Liver (tissue), 9 donors: ENCODE data around the gene CDC42BPB. TPM values are rescaled to one million over a fixed set of nuclear protein-coding genes. Genes with fewer than 3 reads are reported as not detected.

Experiments used
- DNase-seq: peaks from one replicate; pipeline ENCODE4 v3.0.0-alpha.2; 2017; ENCODE audit warnings: low spot score
- H3K27ac ChIP-seq, 2 donors: one replicate each; pipeline ENCODE4 v1.7.0; 2013; ENCODE audit warnings: inconsistent platforms in 2 of 2, low read length in 2 of 2, control low read depth in 1 of 2, low read depth in 1 of 2, mild to moderate bottlenecking in 1 of 2
- H3K27me3 ChIP-seq, 4 donors: one replicate each; pipeline versions ENCODE4 v1.6.1 to v1.7.0; 2013; ENCODE audit warnings: low read length in 3 of 4, inconsistent platforms in 1 of 4, mild to moderate bottlenecking in 1 of 4, moderate library complexity in 1 of 4; ENCODE audit not compliant: control insufficient read depth in 4 of 4, insufficient read depth in 4 of 4
- H3K36me3 ChIP-seq, 4 donors: one replicate each; pipeline versions ENCODE4 v1.6.1 to v1.7.0; 2013; ENCODE audit warnings: low read length in 3 of 4, mild to moderate bottlenecking in 3 of 4, low read depth in 1 of 4, moderate library complexity in 1 of 4; ENCODE audit not compliant: control insufficient read depth in 4 of 4, insufficient read depth in 3 of 4
- H3K4me1 ChIP-seq, 4 donors: one replicate each; pipeline versions ENCODE4 v1.6.1 to v1.7.0; 2013; ENCODE audit warnings: low read length in 3 of 4, mild to moderate bottlenecking in 3 of 4, moderate library complexity in 1 of 4; ENCODE audit not compliant: control insufficient read depth in 4 of 4, insufficient read depth in 4 of 4
- H3K4me3 ChIP-seq, 3 donors: one replicate each; pipeline versions ENCODE4 v1.6.1 to v1.7.0; 2013; ENCODE audit warnings: low read length in 3 of 3, control low read depth in 1 of 3, low read depth in 1 of 3, mild to moderate bottlenecking in 1 of 3
- H3K9ac ChIP-seq, 2 donors: one replicate each; pipeline ENCODE4 v1.7.0; 2013; ENCODE audit warnings: low read length in 2 of 2, mild to moderate bottlenecking in 2 of 2, moderate library complexity in 2 of 2, control low read depth in 1 of 2, low read depth in 1 of 2
- H3K9me3 ChIP-seq, 4 donors: one replicate each; pipeline versions ENCODE4 v1.6.1 to v1.7.0; 2013; ENCODE audit warnings: low read length in 3 of 4; ENCODE audit not compliant: control insufficient read depth in 4 of 4
- ATF3 ChIP-seq: IDR thresholded peaks from 2 replicates; pipeline ENCODE4 v1.6.1; 2016; ENCODE audit warnings: antibody characterized with exemption
- CTCF ChIP-seq: fragments of 150-350 bp; IDR thresholded peaks from 2 replicates; pipeline ENCODE4 v1.5.1; 2017; ENCODE audit warnings: improper control_type of control experiment, low read depth, low read length; ENCODE audit not compliant: missing input control
- EGR1 ChIP-seq, 2 donors: IDR thresholded peaks; 2 replicates each; pipeline ENCODE4 v1.6.1; 2016 to 2018; ENCODE audit warnings: antibody characterized with exemption in 2 of 2, low read depth in 2 of 2
- FOXA1 ChIP-seq: IDR thresholded peaks from 2 replicates; pipeline ENCODE4 v1.6.1; 2016; ENCODE audit warnings: antibody characterized with exemption
- FOXA2 ChIP-seq: IDR thresholded peaks from 2 replicates; pipeline ENCODE4 v1.6.1; 2016; ENCODE audit warnings: antibody characterized with exemption
- GABPA ChIP-seq, 2 donors: IDR thresholded peaks in 1 of 2; conservative IDR thresholded peaks in 1 of 2; 2 replicates each; pipeline ENCODE4 v1.6.1; 2016; ENCODE audit warnings: antibody characterized with exemption in 2 of 2, mild to moderate bottlenecking in 1 of 2, moderate library complexity in 1 of 2
- HNF4A ChIP-seq, 2 donors: conservative IDR thresholded peaks; 2 replicates each; pipeline ENCODE4 v1.6.1; 2016; ENCODE audit warnings: antibody characterized with exemption in 2 of 2, mild to moderate bottlenecking in 2 of 2
- HNF4G ChIP-seq: IDR thresholded peaks from 2 replicates; pipeline ENCODE4 v1.6.1; 2016; ENCODE audit warnings: antibody characterized with exemption
- JUND ChIP-seq, 2 donors: IDR thresholded peaks; 2 replicates each; pipeline ENCODE4 v1.6.1; 2016; ENCODE audit warnings: antibody characterized with exemption in 2 of 2
- MAX ChIP-seq: IDR thresholded peaks from 2 replicates; pipeline ENCODE4 v1.6.1; 2016; ENCODE audit warnings: antibody characterized with exemption
- NR2F2 ChIP-seq: IDR thresholded peaks from 2 replicates; pipeline ENCODE4 v1.6.1; 2016; ENCODE audit warnings: antibody characterized with exemption
- RAD21 ChIP-seq, 2 donors: IDR thresholded peaks; 2 replicates each; pipeline ENCODE4 v1.6.1; 2016; ENCODE audit warnings: antibody characterized with exemption in 2 of 2, mild to moderate bottlenecking in 2 of 2
- REST ChIP-seq: IDR thresholded peaks from 2 replicates; pipeline ENCODE4 v1.6.1; 2016; ENCODE audit warnings: antibody characterized with exemption, mild to moderate bottlenecking
- RXRA ChIP-seq, 2 donors: IDR thresholded peaks; 2 replicates each; pipeline ENCODE4 v1.6.1; 2017 to 2018; ENCODE audit warnings: antibody characterized with exemption in 2 of 2, mild to moderate bottlenecking in 1 of 2
- SP1 ChIP-seq: IDR thresholded peaks from 2 replicates; pipeline ENCODE4 v1.6.1; 2018; ENCODE audit warnings: antibody characterized with exemption, mild to moderate bottlenecking
- TAF1 ChIP-seq: conservative IDR thresholded peaks from 2 replicates; pipeline ENCODE4 v1.6.1; 2016; ENCODE audit warnings: antibody characterized with exemption, mild to moderate bottlenecking
- YY1 ChIP-seq: IDR thresholded peaks from 2 replicates; pipeline ENCODE4 v1.6.1; 2016; ENCODE audit warnings: antibody characterized with exemption, mild to moderate bottlenecking
- ZBTB33 ChIP-seq: IDR thresholded peaks from 2 replicates; pipeline ENCODE4 v1.6.1; 2016; ENCODE audit warnings: antibody characterized with exemption
- WGBS: extraction: QIAGEN DNeasy Blood & Tissue Kit; methylation state at CpG from one replicate; pipeline ENCODE4 v1.1.7; 2013; 5-methylcytosine and 5-hydroxymethylcytosine counted together
- polyA plus RNA-seq, 2 donors: library from polyadenylated mRNA; stranded (reverse) in 1 of 2; unstranded in 1 of 2; fragments of 200-250 nt in 1 of 2; fragments of >200 nt in 1 of 2; fragmentation: Nextera tagmentation in 1 of 2; extraction: Ambion mirVana in 1 of 2; gene quantifications; one replicate each; pipeline versions ENCODE4 v1.2.1 to v1.2.3, GENCODE V29; 2013 to 2015
- total RNA-seq, 2 donors: library from RNA; depleted of rRNA; stranded (reverse); fragments of >200 nt; gene quantifications; one replicate each; pipeline ENCODE4 v1.2.3, GENCODE V29; 2014
- donor health status: healthy.
- donor health status: healthy.
- donor health status: healthy.
- donor health status: healthy.
- donor health status: healthy.

The CDC42BPB gene
- total and polyA plus RNA-seq, 4 donors: 4.1 to 78.7 (median 29.7) TPM

- 49% methylated on average over 8 of the region's 8 CpGs for WGBS
- peak overlapping the region in 2 of 3 donors; percentile 48 to 61 for H3K4me3 ChIP-seq
- H3K36me3 ChIP-seq: no peaks in the 10 kb centered on the region
- TF ChIP-seq MAX (no peak), FOXA1 (no peak), CTCF (no peak), SP1 (no peak), HNF4G (no peak), RXRA (IDR thresholded peaks at IDR 0.05) (no peak), GABPA (IDR thresholded peaks at IDR 0.05 in 1 of 2, conservative IDR thresholded peaks at IDR 0.05 in 1 of 2) (no peak), YY1 (no peak), FOXA2 (no peak), HNF4A (conservative IDR thresholded peaks at IDR 0.05) (no peak), ATF3 (no peak), ZBTB33 (no peak), JUND (IDR thresholded peaks at IDR 0.05) (no peak), EGR1 (IDR thresholded peaks at IDR 0.05; ENCODE audit: low read depth in 2 of 2) (no peak), NR2F2 (no peak), TAF1 (no peak)
- H3K27me3 ChIP-seq: no peaks in the 10 kb centered on the region
- peaks cover 32 to 94% (median 71%) of the 10 kb centered on the region in 4 donors for H3K4me1 ChIP-seq
- peak overlapping the region; percentile 54 to 80 for H3K9ac ChIP-seq
- no peaks in the 10 kb centered on the region for H3K9me3 ChIP-seq
- no peak for DNase-seq
- peak overlapping the region; percentile 91 to 94 for H3K27ac ChIP-seq
These were observed 42.5 kb upstream of the CDC42BPB start for GRCh38 chr14:103099733-103100280.

GRCh38 chr14:103099081-103099732 is 41.9 kb upstream of the CDC42BPB start:
- peak; percentile 77 for DNase-seq
- Histone ChIP-seq H3K9me3 (no peaks in the 10 kb centered on the region), H3K4me3 (peak overlapping the region; percentile 48 to 61 (median 53)), H3K4me1 (peaks cover 28 to 93% (median 69%) of the 10 kb centered on the region in 4 donors), H3K27me3 (no peaks in the 10 kb centered on the region), H3K9ac (peak overlapping the region; percentile 45 to 80), H3K27ac (peak overlapping the region; percentile 91 to 94), H3K36me3 (no peaks in the 10 kb centered on the region)
- WGBS: 29% methylated on average over 12 of the region's 12 CpGs
- TF ChIP-seq NR2F2 (no peak), GABPA (IDR thresholded peaks at IDR 0.05 in 1 of 2, conservative IDR thresholded peaks at IDR 0.05 in 1 of 2) (no peak), FOXA1 (no peak), YY1 (peak; percentile 90), FOXA2 (peak; percentile 43), REST (no peak), RXRA (IDR thresholded peaks at IDR 0.05) (peak in 1 of 2 donors; percentile 75), MAX (peak; percentile 72), ZBTB33 (peak; percentile 36), RAD21 (IDR thresholded peaks at IDR 0.05) (no peak), ATF3 (no peak), HNF4A (conservative IDR thresholded peaks at IDR 0.05) (peak; percentile 24 to 53), SP1 (peak; percentile 58), EGR1 (IDR thresholded peaks at IDR 0.05; ENCODE audit: low read depth in 2 of 2) (peak; percentile 91), HNF4G (no peak), JUND (IDR thresholded peaks at IDR 0.05) (no peak), TAF1 (no peak)
